CD1c-positive myeloid dendritic cell (primary cell): ENCODE results near the gene TBC1D26.
"Not testable (repeated sequence)": the region's sequence is repeated elsewhere in the genome, so short reads cannot be mapped to it uniquely, and the experiment has no call there.

Experiments
- DNase-seq: peaks from one replicate; pipeline ENCODE4 v3.0.0-alpha.2; 2016; ENCODE audit errors: extremely low spot score

TBC1D26 gene

DNA sequence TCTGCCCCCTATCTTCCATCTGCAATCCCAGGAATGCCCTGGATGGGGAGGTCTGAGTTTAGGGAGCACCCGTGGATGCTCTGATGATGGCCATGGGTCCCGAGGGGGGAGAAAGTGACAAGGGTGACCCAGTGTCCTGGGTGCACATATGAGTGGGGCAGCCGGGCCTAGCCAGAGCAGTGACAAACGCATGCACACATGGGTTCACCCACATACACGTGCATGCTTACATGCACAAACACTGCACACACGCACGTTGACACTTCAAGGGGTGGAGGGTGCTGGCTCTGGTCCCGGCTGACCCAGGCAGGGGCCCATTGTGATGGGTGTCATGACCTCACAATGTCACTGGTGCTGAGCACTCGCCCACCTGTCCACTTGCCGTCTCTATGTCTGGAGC, at the start of gene TBC1D26:
Gene TBC1D26 (plus strand): TSS at position 384 of the 400 bp plus-strand sequence. CDS start 3,066 bp downstream, outside the sequence.
- DNase-seq: not testable (repeated sequence)

DNA sequence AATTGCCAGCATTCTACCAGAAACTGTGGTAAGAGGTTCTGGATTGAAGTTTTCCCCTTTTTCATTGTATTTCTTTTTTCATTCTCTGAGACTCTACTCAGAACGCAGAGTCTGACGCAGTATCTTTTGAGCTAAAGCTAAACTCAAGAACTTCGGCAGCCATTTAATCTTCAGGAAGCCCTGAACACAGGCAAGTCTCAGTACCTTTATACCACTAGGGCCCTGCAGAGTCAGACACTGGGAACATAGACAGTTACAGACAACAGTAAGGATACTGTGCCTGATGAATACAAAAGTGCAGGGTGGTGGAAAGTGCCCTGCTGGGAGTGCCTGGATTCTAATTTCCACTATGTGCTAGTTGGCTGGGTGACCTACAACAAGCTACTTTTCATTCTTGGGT, 48.9 kb upstream of the TBC1D26 start:
- not testable (repeated sequence) for DNase-seq

DNA sequence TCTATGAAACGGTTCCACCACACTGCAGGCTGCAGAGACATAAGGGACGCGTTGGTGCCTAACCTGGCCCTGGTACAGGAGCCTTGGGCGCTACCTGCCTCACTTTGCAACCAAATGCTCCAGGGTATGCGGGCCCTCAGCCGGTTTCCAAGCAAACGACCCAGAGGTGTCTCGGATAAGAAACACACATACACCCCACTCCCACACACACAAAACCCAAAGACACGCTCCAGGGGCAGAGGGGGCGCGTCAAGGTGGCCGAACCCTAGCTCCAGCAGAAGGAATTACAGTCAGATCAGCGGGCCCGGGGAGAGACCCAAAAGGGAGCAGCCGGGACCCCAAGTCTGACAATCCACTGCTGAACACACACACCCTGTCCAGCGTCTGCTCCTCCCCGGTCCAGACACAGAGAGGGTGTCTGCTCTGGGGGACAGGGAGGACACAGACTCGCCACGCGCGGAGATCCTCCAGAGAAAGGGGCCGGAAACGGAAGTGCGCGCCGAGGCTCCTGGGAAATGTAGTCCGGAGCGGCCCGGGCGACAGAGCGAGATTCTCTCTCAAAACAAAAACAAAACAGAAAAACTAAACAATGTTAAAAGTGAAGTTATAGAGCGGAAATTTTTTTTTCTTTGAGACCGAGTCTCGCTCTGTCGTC, 48.1 kb upstream of the TBC1D26 start, which contains the start of gene TRIM16:
Gene TRIM16 (minus strand): TSS at position 488 of the 655 bp plus-strand sequence. CDS start 32,702 bp downstream, outside the sequence.
- DNase-seq: peak; percentile 82

DNA sequence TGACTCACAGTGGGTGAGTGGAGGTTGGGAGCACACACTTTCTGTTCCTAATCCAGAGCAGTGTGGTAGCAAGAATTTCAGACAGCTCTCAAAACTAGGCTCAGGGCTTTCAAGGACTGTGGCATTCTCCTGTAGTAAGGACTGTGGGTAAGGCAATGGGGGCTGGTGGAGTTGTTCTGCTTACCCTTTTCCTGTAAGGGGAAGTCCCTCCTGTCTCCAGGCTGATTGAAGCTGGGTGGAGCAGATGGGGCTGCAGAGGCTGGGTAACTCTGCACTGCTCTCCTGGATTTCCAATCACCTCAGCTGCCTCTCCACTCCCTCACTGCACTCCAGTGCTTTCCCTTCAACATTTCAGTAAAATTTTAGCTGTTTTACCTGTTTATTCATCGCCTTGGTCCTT, 44.6 kb upstream of the TBC1D26 start:
- DNase-seq: not testable (repeated sequence)

DNA sequence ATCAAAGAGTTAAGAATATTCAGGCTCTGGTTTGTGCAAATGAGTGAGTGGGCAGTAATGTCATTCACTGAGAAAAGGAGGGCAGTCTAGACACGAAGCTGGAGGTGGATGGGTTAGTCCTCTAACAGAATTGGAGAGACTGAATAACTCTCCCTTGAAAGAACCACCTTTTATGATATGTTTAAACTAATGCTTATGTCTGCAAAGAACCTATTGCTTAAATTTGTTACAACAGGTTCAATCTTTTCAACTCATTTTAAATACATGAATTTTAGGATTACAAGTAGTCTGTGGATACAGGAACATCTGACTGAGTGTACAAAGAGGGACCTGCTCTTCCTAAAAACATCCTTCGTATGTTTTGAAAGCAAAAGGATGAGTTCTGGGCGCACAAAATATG, 33.1 kb upstream of the TBC1D26 start:
- not testable (repeated sequence) for DNase-seq

DNA sequence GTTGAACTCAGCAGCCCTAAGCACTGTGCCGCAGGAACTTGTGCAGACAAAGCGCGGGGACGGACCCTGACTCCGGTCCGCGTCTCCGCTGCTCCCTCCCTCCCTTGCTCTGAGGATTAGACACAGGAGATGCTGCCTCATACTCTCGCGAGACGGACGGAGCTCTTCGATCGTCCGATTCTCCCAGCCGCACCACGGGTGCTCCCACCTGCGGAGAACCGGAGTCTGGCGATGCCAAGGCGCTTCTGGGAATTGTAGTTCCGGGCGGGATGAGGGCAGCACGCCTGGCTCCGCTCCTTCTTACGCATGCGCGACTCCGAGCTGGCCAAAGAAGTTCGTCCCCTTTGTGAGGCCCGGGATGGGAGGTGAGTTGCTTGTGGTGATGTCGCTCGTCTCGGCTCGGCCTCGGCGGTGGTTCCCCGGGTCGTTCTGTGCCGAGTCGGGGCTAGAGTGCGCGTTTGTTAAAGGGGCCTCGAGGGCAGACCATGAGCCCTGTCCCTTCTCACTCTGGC, 32.6 kb upstream of the TBC1D26 start, which contains the start of gene ZNF286A:
Gene ZNF286A (plus strand): TSS at position 340 of the 512 bp plus-strand sequence. CDS start 578 bp downstream, outside the sequence.
- peak; percentile 99 for DNase-seq

DNA sequence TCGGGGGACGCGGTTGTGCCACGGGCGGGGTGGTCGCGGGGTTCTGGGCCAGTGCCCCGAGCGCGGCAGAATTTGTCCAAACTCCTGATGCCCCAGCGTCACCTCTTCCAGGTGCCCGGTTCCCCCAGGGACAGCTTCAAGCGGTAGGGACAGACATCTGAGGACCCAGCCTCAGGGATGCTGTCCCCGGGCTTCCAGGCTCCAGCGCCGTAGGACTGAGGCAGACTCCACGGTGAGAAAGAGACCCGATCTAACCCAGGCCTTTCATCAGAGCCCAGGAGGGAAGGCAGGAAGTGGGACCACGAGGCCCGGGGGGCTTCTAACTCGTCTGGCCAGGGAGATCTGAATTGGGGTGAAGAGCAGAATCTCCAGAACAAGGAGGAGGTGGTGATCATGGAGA, 32.1 kb upstream of the TBC1D26 start:
- DNase-seq: not testable (repeated sequence)

DNA sequence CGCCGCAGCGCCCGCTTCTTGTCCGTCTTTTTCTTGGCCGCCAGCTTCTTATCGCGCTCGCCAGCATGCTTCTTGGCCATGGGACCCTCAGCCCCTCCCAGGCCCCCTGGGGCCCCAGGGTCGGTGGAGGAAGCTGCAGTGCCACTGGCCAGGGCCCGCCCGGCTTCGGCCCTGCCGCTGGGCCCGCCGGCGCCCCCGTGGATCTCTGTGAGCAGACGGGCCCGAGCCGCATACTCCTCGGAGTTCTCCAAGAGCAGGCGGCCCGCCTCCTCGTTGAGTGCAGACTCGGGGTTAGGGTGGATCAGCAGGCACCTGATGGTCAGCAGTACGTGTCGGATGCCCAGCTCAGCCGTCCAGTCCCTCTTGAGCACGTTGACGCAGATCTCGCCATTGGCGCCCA, 27.8 kb upstream of the TBC1D26 start:
- DNase-seq: not testable (repeated sequence)

DNA sequence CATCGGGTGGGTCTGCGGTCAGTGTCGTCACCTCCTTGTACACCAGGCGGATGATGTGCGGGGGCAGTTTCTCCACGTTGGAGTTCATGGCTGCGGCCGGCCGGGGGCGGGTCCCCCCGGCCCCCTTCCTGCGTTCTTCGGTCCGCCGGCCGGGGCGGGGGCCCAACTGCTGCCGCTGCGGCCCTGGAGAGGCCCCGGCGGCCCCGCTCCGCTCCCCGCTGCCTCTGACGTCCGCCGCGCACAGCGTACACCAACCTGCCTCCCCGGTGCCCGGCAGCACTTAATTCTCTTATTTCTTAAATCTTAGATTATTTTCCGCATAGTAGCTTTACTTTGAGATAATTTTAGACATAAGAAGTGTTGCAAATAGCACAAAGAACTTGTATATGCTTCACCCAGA, 27.3 kb upstream of the TBC1D26 start:
- not testable (repeated sequence) for DNase-seq

DNA sequence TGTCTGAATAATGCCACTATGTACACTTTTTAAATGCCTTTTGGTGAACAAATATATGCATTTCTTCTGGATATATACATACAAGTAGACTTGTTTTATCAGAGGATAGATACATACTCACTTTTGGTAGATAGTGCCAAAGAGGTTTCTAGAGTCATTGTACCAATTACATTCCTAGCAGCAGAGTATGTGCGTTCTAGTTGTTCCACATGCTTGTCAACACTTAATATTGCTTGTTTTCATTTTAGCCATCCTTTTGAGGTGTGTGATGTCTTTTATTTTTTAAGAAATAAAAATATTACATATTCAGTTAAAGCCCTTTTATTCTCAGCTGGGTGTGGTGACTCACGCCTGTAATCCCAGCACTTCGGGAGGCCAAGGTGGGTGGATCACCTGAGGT, 23.2 kb upstream of the TBC1D26 start:
- DNase-seq: not testable (repeated sequence)

DNA sequence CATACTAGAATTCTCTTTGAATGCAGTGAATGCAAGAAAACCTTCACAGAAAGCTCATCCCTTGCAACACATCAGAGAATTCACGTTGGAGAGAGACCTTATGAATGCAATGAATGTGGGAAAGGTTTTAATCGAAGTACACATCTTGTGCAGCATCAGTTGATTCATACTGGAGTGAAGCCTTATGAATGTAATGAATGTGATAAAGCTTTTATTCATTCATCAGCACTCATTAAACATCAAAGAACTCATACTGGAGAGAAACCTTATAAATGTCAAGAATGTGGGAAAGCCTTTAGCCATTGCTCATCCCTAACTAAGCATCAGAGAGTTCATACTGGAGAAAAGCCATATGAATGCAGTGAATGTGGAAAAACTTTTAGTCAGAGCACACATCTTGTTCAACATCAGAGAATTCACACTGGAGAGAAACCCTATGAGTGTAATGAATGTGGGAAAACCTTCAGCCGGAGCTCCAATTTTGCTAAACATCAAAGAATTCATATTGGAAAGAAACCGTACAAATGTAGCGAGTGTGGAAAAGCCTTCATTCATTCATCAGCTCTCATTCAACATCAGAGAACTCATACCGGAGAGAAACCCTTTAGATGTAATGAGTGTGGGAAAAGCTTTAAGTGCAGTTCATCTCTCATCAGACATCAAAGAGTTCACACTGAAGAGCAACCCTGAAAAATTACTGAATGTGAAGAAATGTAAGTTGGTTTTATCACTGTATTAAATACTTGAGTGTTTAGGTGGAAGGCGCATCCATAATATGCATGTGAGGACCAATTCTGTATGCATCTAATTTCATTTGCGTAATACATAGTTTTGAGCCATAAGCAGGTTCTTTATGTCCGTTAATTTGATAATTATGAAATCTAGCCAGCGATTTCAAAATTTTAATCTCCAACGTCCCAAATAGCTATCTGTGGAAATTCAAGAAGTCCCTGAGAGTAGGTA, 15.2 kb upstream of the TBC1D26 start:
- DNase-seq: not testable (repeated sequence)

DNA sequence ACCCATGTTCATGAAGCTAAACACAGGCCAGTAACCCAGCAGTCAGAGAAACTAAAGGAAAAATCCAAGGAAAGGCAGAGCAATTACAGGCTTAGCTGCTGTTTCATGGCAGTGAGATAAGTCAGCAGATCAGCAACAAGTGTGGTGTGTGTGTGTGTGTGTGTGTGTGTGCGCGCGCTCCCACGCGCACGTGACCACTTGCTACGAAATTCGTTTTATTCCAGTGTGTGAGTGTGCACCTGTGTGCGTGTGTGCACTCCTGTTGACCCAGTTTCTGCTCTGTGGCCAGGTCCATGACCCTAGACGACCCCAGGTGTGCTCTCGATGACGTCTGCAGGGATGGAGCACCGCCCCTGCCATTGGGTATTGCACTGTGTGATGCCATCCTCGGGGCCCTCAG, 1.5 kb upstream of the TBC1D26 start:
- DNase-seq: not testable (repeated sequence)

DNA sequence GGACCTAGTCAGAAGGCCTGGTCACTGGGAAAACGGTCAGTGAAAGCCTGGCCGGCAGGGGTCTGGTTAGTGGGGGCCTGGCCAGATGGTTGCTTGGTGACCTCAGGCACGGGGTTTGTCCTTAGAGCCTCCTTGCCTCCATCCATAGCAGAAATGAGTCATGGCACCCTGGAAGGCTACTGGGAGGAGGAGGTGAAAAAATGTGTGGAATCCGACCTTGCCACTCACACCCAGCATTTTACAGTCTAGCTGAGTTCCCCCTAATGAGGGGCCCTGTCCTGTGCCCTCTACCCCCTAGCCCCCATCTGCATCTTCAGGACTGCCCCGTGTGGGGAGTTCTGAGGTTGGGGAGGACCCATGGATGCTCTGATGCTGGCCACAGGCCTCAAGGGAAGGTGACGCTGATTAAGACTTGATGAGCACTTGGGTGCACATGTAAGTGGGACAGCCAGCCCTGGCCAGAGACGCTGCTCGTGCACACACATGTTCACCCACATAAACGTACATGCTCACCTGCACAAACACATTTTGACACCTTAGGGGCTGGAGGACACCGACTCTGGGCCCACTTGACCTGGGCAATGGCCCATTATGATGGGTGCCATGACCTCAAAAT, 1.2 kb downstream of the TBC1D26 start:
- not testable (repeated sequence) for DNase-seq

DNA sequence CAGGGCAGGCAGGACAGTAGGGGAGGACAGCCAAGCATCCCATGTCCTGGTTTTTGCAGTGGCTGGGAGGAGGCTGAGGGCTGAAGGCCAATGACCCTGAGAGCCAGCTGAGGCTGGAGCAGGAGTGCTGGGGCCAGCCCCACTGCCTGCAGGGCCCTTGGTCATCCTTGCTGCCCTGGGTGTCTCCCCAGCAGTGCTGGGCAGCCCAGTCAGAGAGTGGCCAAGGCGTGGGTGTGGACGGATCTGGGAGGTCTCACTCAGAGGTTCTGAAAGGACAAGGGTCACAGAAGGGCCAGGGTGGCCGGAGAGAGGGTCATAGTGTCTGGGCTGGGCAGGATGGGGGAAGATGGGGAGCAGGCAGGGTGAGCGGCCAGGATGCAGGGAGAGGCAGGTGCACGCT, 4.5 kb downstream of the TBC1D26 start:
- DNase-seq: not testable (repeated sequence)

DNA sequence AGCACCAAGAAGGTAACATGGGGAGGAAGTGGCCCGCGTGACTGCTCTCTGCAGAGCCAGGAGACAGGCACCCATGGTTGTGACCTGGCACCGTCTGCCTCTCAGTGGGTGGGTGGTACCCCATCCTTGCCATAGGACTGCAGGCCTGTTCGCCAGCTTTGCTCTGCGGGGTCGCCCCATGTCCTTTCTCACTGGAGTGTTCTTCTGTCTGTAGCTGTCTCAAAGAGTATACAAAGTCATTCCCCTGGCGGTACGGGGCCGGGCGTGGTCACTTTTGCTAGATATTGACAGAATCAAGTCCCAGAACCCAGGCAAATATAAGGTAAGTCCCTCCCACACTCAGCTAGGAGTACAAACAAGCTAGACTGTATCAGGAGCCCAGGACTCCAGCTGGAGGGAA, 6.0 kb downstream of the TBC1D26 start:
- no peak for DNase-seq

DNA sequence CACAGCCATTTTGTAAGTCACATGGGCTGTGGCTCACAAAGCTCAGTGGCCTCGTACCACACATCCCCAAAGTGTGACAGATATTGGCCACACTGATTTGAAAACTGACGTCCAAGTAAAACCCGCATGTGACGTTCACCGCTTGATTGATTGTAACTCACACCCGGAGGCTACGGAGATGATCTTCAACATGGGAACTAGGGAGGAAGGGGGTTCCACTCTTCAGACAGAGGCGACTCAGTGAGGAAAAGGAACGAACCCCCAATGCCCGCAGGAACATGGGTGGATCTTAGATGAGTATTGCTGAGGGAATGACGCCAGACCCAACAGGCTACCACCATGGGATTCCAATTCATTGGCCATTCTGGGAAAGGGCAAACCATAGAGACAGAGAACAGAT, 7.2 kb downstream of the TBC1D26 start:
- DNase-seq: not testable (repeated sequence)

DNA sequence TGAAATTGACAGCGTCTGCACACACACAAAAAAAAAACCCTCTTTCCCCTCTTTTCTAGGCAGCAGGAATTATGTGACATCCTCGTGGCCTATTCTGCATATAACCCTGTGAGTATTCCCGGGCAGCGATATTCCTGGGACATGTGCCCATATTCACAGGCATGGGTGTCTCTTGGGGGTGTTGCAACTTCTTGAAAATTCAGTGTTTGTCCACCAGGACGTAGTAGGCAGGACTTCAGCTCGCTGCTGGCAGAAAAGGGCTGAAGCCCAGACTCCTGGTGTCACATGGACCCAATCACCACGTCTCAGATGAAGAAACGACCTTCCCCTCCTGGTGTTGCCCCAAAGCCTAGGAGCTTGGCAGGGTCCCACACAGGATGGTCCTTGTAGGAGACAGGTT, 8.0 kb downstream of the TBC1D26 start:
- DNase-seq: not testable (repeated sequence)

DNA sequence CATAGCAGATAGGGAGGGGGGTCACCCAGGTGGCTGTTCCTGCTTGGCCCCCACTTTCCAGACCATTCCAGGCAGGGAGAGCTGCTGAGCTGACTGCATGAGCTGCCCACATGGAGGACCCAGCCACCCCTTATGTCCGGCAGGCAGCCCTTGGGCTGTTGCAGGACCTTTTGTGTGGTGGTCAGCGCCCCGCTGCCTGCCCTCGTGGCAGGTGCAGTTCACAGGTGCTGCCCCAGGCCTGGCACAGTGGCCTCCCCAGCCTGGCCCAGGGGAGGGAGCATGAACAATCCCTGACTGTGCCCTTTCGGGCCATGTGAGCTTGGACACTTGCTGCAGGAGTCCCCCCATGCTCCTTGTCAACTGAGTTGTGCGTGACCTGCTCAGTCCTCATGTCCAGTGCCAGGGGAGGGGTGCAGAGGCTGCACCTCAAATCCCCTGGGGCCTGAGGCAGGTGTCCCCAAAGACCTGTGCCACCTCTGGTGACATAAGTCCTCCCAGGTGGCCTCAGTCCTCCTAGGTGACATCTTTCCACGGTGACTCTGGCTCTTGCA, 8.6 kb downstream of the TBC1D26 start:
- DNase-seq: no peak

DNA sequence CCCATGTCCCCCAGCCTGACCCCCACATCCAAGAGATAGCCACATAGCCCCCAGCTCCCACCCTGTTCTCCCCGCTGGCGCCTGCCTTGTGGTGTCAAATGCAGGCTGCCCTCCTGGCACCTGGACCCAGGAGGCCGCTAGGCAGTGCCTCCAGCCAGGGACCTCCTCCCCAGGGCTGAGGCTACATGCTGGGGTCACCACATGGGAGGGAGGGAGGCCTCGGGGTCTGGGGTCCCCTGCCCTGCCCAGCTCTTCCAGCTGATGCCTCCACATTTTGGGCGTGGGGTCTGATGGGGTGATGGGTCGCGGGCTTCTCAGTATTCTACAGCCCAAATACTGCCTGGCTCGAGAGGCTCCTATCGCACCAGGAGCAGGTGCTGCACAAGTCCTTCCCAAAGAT, 9.5 kb downstream of the TBC1D26 start:
- no peak for DNase-seq

DNA sequence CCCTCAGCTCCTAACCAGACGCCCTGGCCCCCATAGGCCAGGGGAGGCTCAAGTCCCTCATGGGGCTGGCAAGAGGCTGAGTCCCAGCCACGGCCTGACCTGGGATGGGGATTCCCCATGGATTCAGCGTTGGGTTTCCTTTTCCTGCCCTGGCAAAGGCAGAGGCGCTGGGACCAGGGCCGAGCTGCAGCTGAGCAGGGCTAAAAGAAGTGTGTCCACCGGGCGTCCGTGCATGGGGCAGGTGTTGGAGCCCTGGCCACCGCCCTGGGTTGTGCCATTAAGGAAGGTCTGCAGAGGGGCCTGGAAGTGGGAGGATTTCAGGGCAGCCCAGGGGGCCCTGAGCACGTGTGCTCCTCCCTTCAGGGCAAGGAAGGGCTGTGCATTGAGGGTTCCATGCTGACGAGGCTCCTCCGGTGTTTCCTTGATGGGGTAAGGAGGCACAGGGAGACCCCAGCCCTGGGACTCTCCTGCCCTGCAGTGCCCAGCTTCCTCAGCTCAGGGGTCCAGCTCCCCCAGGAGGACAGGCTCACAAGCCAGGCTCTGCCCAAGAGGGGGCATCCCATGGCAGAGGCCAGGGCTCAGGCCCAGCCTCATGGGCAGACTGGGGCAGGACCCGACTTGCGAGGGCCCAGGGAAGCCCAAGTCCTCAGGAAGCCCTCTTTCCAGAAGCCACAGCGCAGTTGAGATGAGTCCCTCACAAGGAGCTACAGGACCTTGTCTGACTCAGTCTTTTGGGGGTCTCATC, 10.1 kb downstream of the TBC1D26 start:
- DNase-seq: no peak

DNA sequence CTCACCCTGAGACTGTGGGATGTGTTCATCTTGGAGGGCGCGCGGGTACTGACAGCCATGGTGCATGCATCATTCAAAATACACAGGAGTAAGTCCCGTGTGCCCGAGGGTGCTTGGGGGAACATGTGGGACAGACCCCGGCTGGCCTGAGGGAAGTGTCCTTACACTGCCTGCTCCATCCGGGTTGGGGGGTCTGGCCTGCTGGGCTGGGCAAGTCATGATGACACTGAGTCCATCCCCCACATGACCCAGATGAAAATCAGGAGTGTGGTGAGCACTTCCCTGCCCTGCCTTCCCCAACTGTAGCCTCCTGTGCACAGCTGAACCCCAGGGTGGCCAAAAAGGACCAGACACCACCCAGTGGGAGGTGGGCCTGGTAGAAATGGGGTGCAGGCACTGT, 10.8 kb downstream of the TBC1D26 start:
- DNase-seq: no peak
